ENCODE measurements around the gene PNPLA6. TPM values are rescaled to one million over a fixed set of nuclear protein-coding genes. Genes with fewer than 3 reads are reported as not detected.
A peak's percentile ranks its signal among the peaks of the same experiment; 100 is the strongest.

The PNPLA6 gene
- total RNA-seq (2012; rRNA removed): 17.9 and 20.0 TPM in 2 replicates
- 52.7 and 55.6 TPM in 2 replicates for polyA plus RNA-seq (2012; rRNA removed)
- polyA plus RNA-seq (2012; cell fraction: cytosol; rRNA removed): 58.3 and 81.7 TPM in 2 replicates
- polyA plus RNA-seq (2012; cell fraction: nucleus; rRNA removed; ENCODE audit: low replicate concordance): 105 and 216 TPM in 2 replicates
- Bru-seq, nascent RNA: percentile 59 among the genes with signal in this experiment
- BruChase-seq, experiment 1, labeled RNA remaining after a 6-hour chase: percentile 78 among the genes with signal in this experiment
- percentile 65 among the genes with signal in this experiment for BruChase-seq, experiment 2, labeled RNA remaining after a 2-hour chase
- long read RNA-seq, full-length matches to known transcripts: 2 of 118 reads
- long read RNA-seq, partial matches to known transcripts: 99 of 118 reads
- long read RNA-seq, other reads (novel, unspliced or antisense): 17 of 118 reads

GRCh38 chr19:7535047-7535997, at the start of gene PNPLA6:
TSS of gene PNPLA6 (plus strand) at chr19:7535717. CDS start at chr19:7535789, 72 bp downstream.
- peak; percentile 77 for ATAC-seq (ENCODE audit: low read depth)
- Histone ChIP-seq H4K91ac (ENCODE audit: insufficient read depth, low read depth, low read length) (peak within 1 kb of the TSS; percentile 83), H3K18ac (ENCODE audit: low read depth, low read length) (peak within 1 kb of the TSS; percentile 21; the same call in 1 of the 2 replicates), H4K5ac (ENCODE audit: low read depth, low read length) (peak within 1 kb of the TSS; percentile 75), H2BK120ac (ENCODE audit: low read depth, low read length) (peak within 1 kb of the TSS; percentile 66; the same call in 1 of the 2 replicates), H2BK5ac (ENCODE audit: low read depth, low read length, poor library complexity, severe bottlenecking) (peak within 1 kb of the TSS; percentile 66), H2AFZ (replicated peaks; ENCODE audit: low read length, poor library complexity) (peak within 1 kb of the TSS; percentile 92), H3K27me3 (ENCODE audit: control insufficient read depth, insufficient read depth, low read length) (no peaks in the 10 kb centered on the region), H3K9me3 (ENCODE audit: control insufficient read depth, insufficient read depth, low read length) (no peaks in the 10 kb centered on the region), H3K23ac (ENCODE audit: low read depth, low read length) (peak within 1 kb of the TSS; percentile 54), H3K9me1 (ENCODE audit: insufficient read depth, low read length) (peaks cover 7% of the 10 kb centered on the region), H4K8ac (ENCODE audit: low read depth in 2 of 2, low read length in 2 of 2) (peak within 1 kb of the TSS; percentile 50 to 86), H3K14ac (replicated peaks; ENCODE audit: low read depth, low read length) (peak within 1 kb of the TSS; percentile 88), H2AK9ac (replicated peaks; ENCODE audit: low read depth, low read length, poor library complexity) (peak within 1 kb of the TSS; percentile 97), H3K4me2 (ENCODE audit: low read depth, low read length) (peak within 1 kb of the TSS; percentile 94), H3K4me3 (ENCODE audit: insufficient read depth, low read depth, low read length) (peak within 1 kb of the TSS; percentile 55), H3K9ac (ENCODE audit: low read depth, low read length) (peak within 1 kb of the TSS; percentile 57), H3K36me3 (ENCODE audit: control insufficient read depth, insufficient read depth, low read length) (peaks cover 7% of the 10 kb centered on the region), H3K4ac (ENCODE audit: low read depth, low read length) (peak within 1 kb of the TSS; percentile 90), H3K56ac (ENCODE audit: extremely low read depth, insufficient read depth, low read length) (peak within 1 kb of the TSS; percentile 32), H3K4me1 (ENCODE audit: control insufficient read depth, insufficient read depth, low read length) (peaks cover 10% of the 10 kb centered on the region), H3K79me1 (ENCODE audit: low read depth in 1 of 2, low read length in 2 of 2) (peaks cover 8 to 16% of the 10 kb centered on the region in 2 experiments; a peak in 2 of 4 replicates), H2BK20ac (ENCODE audit: low read depth, low read length) (no peak within 1 kb of the TSS), H3K27ac (ENCODE audit: insufficient read depth, low read length) (peak within 1 kb of the TSS; percentile 80), H2BK15ac (ENCODE audit: low read depth, low read length) (no peak within 1 kb of the TSS), H2AK5ac (ENCODE audit: low read depth, low read length) (peak within 1 kb of the TSS; percentile 59), H4K20me1 (ENCODE audit: insufficient read depth, low read length) (no peaks in the 10 kb centered on the region)
- POLR2A ChIA-PET (ENCODE audit: unreplicated experiment): no interaction called here
- dilution Hi-C loops (cut with HindIII; ENCODE audit: low sequenced_read_pairs, unreplicated experiment) (no loop called here), intact Hi-C loops (cut with micrococcal nuclease) (no loop called here), in situ Hi-C loops (cut with MboI; ENCODE audit: low sequenced_read_pairs) (no loop called here)
- no TSS peak for BruUV-seq (replicated peaks)
- 0% methylated on average over 39 of the region's 76 CpGs; no CpG with 5 or more reads in 1 of the 2 experiments for WGBS, 2 experiments (ENCODE audit: extremely low coverage in 2 of 2, insufficient read length in 1 of 2)
- CTCF ChIA-PET: interaction anchor here (1.2 to 1.9 kb wide), 2 partner anchors 139 to 180 kb away, joined by 4 to 9 read pairs; no protein-coding TSS in a partner anchor
- peak; percentile 92 for DNase-seq
- peak; percentile 93 for TF ChIP-seq MAZ (IDR thresholded peaks at IDR 0.05; ENCODE audit: borderline replicate concordance, low read depth, low read length)
- no peak for TF ChIP-seq MAFK (IDR thresholded peaks at IDR 0.05; ENCODE audit: low read depth, low read length)
- TF ChIP-seq CEBPB (IDR thresholded peaks at IDR 0.05; ENCODE audit: low read depth, low read length): no peak
- no peak for TF ChIP-seq RAD21 (IDR thresholded peaks at IDR 0.05; ENCODE audit: low read length)
- peak; percentile 92 for TF ChIP-seq RCOR1 (IDR thresholded peaks at IDR 0.05; ENCODE audit: insufficient replicate concordance, low read length)
- no peak for TF ChIP-seq FOS (IDR thresholded peaks at IDR 0.05; ENCODE audit: low read depth, low read length)
- no peak for TF ChIP-seq NFE2L2 (IDR thresholded peaks at IDR 0.05; ENCODE audit: low read depth, low read length)
- TF ChIP-seq MXI1 (IDR thresholded peaks at IDR 0.05; ENCODE audit: borderline replicate concordance, low read depth, low read length): peak; percentile 74; the same call in 1 of the 2 replicates
- TF ChIP-seq SMC3 (IDR thresholded peaks at IDR 0.05; ENCODE audit: low read depth, low read length): no peak
- TF ChIP-seq CHD1 (IDR thresholded peaks at IDR 0.05; ENCODE audit: low read depth, low read length): no peak
- TF ChIP-seq BHLHE40 (IDR thresholded peaks at IDR 0.05; ENCODE audit: low read depth, low read length): no peak
- TF ChIP-seq, protein P1, sequence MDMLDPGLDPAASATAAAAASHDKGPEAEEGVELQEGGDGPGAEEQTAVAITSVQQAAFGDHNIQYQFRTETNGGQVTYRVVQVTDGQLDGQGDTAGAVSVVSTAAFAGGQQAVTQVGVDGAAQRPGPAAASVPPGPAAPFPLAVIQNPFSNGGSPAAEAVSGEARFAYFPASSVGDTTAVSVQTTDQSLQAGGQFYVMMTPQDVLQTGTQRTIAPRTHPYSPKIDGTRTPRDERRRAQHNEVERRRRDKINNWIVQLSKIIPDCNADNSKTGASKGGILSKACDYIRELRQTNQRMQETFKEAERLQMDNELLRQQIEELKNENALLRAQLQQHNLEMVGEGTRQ (IDR thresholded peaks at IDR 0.05; ENCODE audit: low read depth, low read length): no peak
- TF ChIP-seq POLR2A (IDR thresholded peaks at IDR 0.05; ENCODE audit: low read depth, low read length): no peak
- TF ChIP-seq RFX5 (IDR thresholded peaks at IDR 0.05; ENCODE audit: low read depth, low read length): no peak
